Middle frontal gyrus (tissue), 1 donor: ENCODE results near the gene CX3CR1.

Experiments
- DNase-seq: peaks from one replicate; pipeline ENCODE4 v3.0.0-alpha.2; 2015; ENCODE audit warnings: low spot score; ENCODE audit errors: extremely low spot score

Gene CX3CR1

DNA sequence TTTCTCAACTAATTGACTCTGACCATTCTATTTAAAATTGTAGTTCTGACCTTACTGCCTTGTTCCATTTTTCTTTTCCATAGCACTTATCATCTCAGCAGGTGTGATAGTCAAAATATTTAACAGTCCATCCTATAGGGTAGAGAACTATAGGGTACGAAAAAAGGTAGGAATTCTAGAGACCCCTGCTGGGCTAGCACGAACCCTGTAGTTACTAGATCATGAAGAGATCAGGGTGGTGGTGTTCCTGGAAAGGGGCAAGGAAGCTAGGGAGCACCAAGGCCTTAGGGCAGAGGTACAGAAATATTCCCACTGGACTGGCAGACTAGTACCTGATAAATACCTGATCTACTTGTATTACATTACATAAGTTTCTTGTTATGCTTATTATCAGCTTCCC, 55.5 kb downstream of the CX3CR1 start:
- no peak for DNase-seq

DNA sequence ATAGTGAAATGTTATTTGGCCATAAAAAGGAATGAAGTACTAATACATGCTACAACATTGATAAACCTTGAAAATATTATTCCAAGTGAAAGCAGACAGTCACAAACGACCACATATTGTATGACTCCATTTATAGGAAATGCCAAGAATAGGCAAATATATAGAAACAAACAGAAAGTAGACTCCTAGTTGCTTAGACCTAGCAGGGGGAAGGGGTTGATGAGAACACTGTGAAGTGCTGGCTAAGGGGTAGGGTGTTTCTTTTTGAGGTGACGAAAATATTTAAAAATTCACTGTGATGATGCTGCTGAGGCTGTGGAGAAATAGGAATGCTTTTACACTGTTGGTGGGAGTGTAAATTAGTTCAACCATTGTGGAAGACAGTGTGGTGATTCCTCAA, 56.9 kb downstream of the CX3CR1 start:
- DNase-seq = no peak

DNA sequence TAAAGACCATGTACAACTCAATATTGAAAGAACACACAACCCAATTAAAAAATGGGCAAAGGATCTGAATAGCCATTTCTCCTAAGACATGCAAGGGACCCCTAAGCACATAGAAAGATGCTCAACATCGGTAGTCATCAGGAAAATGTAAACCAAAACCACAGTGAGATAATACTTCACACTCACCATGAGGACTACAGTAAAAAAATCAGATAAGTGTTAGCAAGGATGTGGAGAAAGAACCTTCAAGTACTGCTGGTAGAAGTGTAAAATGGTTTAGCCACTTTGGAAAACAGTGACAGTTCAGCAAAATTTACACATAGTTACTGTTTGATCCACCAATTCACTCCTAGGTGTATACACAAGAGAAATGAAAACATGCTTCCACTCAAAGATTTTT, 57.4 kb downstream of the CX3CR1 start:
- DNase-seq = no peak

DNA sequence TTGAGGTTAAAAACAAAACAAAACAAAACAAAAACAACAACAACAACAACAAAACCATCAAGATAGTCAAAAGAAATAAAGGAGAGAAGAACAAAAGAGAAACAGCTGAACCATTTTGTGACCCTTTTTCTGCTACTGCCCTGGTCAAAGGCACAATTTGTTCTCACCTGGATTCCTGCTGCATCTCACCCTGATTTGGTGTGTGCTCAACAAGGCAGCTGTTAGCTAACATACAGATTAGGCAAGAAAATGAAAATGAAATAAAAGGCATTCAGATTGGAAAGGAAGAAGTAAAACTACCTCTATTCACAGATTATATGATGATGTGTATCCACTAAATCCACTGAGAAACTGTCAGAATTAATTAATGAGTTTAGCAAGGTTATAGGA, 58.7 kb downstream of the CX3CR1 start:
- no peak for DNase-seq

DNA sequence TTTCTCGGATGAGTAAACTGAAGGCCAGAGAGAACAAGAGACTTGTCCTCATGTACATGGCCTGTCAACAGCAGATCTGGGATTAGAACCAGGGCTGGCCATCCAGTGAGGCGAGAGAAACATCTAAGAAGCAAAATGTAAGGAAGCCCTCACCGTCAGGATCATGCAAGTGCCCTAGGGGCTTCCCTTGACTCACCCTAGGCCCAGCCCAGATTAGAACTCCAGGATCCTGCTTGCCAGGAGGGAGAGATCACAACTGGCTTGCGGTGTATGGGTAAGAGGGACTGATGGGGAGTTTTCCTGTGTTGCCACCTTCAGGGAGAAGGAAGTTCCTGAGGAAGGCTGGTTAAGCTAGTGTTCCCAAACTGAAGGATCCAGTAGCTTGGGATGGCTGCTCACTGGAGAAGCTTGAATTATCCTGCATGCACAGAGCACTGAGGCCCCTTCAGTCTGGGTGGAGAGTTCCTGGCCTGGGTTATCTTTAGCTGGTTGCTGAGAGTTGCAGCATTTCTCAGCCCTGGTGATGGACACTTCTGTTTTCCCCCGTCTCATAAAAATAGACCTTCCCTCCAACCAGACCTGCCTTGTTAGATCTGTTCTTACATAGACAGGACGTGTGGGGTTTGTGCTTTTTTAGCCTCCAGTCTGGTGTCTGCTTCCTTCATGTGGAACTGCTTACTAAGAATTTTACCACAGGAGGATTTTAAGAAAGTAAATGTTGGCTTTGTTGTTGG, 59.3 kb downstream of the CX3CR1 start:
- no peak for DNase-seq

DNA sequence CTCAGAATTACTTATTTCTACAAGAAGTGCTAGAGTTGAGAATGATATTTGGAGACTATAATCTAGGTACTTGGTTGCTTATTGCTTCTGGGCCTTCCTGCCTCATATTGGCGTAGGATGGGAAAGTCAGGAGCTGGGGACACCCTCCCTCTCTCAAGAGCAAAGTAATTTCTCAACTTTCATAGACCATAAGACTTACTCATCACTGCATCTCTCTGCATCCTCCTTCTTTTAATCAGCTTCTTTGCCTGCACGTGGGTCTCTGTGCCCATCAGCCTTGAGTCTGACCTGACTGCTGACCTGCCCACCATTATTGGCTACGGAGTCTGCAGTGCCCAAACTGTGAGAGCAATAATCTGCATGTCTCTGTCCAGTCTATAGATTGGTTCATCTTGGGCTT, 60.1 kb downstream of the CX3CR1 start:
- no peak for DNase-seq

DNA sequence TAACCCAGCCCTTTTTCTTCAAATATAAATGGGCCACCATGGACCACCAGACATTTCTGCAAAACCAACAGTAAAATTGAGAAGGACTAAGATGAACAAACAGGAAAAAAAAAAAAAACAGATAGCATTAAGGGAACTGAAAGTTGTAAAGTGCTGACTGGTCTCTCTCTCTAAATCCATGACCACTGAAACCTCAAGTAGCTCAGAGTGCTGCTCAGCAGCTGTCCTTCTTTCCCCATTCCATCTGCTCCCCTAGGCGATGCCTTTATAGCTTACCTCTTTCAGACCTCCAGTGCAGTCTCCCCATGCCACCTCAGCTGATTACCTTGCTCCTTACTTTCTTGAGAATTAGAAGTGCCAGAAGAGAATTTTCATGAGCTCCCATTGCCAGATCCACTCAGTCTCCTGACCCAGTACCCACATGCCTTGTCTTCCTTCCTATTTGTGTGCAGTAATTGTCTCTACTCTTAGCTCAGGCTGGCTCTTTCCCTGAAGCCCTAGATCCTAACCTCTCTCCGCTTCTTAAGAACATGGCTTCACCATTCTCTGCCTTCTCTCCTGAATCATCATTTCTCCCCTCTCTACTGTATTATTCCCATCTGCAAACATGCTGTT, 63.6 kb downstream of the CX3CR1 start:
- no peak for DNase-seq

DNA sequence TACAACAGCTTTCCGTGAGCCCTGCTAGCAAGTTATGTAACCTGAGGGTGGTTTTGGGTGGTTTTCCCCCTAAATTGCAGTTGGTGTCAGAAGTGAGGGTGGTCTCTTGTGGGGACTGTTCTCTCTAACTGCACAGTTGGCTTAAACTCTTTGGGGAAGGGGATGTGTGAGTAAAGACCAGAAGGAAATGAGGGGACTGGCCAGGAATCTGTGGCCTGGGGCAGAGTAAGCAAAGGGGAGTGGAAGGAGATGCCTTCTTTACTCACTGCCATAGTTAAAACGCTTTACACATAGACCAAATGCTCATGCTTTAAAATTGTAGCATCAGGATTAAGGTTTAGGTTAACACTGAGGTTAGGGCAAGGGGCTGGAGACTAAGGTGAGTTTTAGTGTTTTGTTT, 66.2 kb downstream of the CX3CR1 start:
- no peak for DNase-seq
